ENCODE data around the gene RAP1GAP2.
"Not testable (repeated sequence)": the region's sequence is repeated elsewhere in the genome, so short reads cannot be mapped to it uniquely, and the experiment has no call there.

Gene RAP1GAP2

GRCh38 chr17:3029213-3029913, 233.1 kb downstream of the RAP1GAP2 start:
- DNase-seq: no peak

- no peak for DNase-seq
Observed at GRCh38 chr17:3030096-3030495, 233.9 kb downstream of the RAP1GAP2 start.

GRCh38 chr17:3030852-3031470, 234.7 kb downstream of the RAP1GAP2 start:
- DNase-seq: not testable (repeated sequence)

GRCh38 chr17:3032258-3033247, 236.3 kb downstream of the RAP1GAP2 start:
- DNase-seq: no peak

- DNase-seq: no peak
Observed at GRCh38 chr17:3033248-3033640, 237.0 kb downstream of the RAP1GAP2 start.

GRCh38 chr17:3033741-3034577, 237.7 kb downstream of the RAP1GAP2 start:
- DNase-seq: no peak

GRCh38 chr17:3034578-3034920, 238.3 kb downstream of the RAP1GAP2 start:
- DNase-seq: no peak

GRCh38 chr17:3035256-3035967, 239.2 kb downstream of the RAP1GAP2 start:
- DNase-seq: no peak

- DNase-seq: no peak
Observed at GRCh38 chr17:3035968-3036280, 239.7 kb downstream of the RAP1GAP2 start.

- DNase-seq: no peak
Observed at GRCh38 chr17:3036800-3037199, 240.6 kb downstream of the RAP1GAP2 start.

GRCh38 chr17:3037259-3037658, 241.0 kb downstream of the RAP1GAP2 start:
- DNase-seq: no peak

GRCh38 chr17:3038941-3039340, 242.7 kb downstream of the RAP1GAP2 start:
- DNase-seq: no peak

GRCh38 chr17:3039736-3040135, 243.5 kb downstream of the RAP1GAP2 start:
- peak in 1 of 2 donors; percentile 3 for DNase-seq

GRCh38 chr17:3040882-3041281, 244.6 kb downstream of the RAP1GAP2 start:
- DNase-seq: no peak

GRCh38 chr17:3043737-3044365, 247.6 kb downstream of the RAP1GAP2 start:
- no peak for DNase-seq

GRCh38 chr17:3046753-3047152, 250.5 kb downstream of the RAP1GAP2 start:
- DNase-seq: no peak

- peak; percentile 78 to 98 for DNase-seq
Observed at GRCh38 chr17:3048727-3049471, 252.7 kb downstream of the RAP1GAP2 start.

- no peak for DNase-seq
Observed at GRCh38 chr17:3049705-3050295, 253.6 kb downstream of the RAP1GAP2 start.

GRCh38 chr17:3054868-3055267, 258.6 kb downstream of the RAP1GAP2 start:
- not testable (repeated sequence) for DNase-seq

- DNase-seq: not testable (repeated sequence)
Observed at GRCh38 chr17:3062824-3063377, 266.7 kb downstream of the RAP1GAP2 start.
